GM12878 (cell line): ENCODE measurements around the gene RASL11A.

Experiments
- CBX5 ChIP-seq: sonication (generic); IDR thresholded peaks from 2 replicates; pipeline ENCODE4 v1.6.1; 2016; ENCODE audit warnings: low read depth, moderate library complexity, mild to moderate bottlenecking, inconsistent platforms
- CHD2 ChIP-seq: IDR thresholded peaks from 2 replicates; pipeline ENCODE4 v1.6.1; 2011; ENCODE audit warnings: low read depth, low read length, improper control_type of control experiment, borderline replicate concordance
- CREB1 ChIP-seq: IDR thresholded peaks from 2 replicates; pipeline ENCODE4 v1.6.1; 2012; ENCODE audit warnings: low read depth, mild to moderate bottlenecking, inconsistent platforms
- EP300 ChIP-seq, 2 experiments: fragments of 150-350 bp in 1 of 2; IDR thresholded peaks; 2 replicates each; pipeline ENCODE4 v1.6.1; 2011 to 2012; ENCODE audit warnings: low read depth in 2 of 2, low read length in 2 of 2, borderline replicate concordance in 1 of 2, improper control_type of control experiment in 1 of 2, inconsistent platforms in 1 of 2; ENCODE audit not compliant: control insufficient read depth in 1 of 2
- GABPA ChIP-seq: IDR thresholded peaks from 2 replicates; pipeline ENCODE4 v1.6.1; 2014; ENCODE audit warnings: antibody characterized with exemption, low read depth, mild to moderate bottlenecking, inconsistent platforms
- POLR2A ChIP-seq: IDR thresholded peaks from 2 replicates; pipeline ENCODE4 v1.6.1; 2011; ENCODE audit warnings: low read depth, mild to moderate bottlenecking, low read length
- STAT3 ChIP-seq: IDR thresholded peaks from 2 replicates; pipeline ENCODE4 v1.6.1; 2011; ENCODE audit warnings: low read depth, low read length, improper control_type of control experiment
- TARDBP ChIP-seq: IDR thresholded peaks from 2 replicates; pipeline ENCODE4 v1.6.1; 2016; ENCODE audit warnings: borderline replicate concordance
- TCF3 ChIP-seq: IDR thresholded peaks from 2 replicates; pipeline ENCODE4 v1.6.1; 2012; ENCODE audit warnings: low read depth, mild to moderate bottlenecking, low read length, borderline replicate concordance; ENCODE audit not compliant: insufficient read depth
- TF ChIP-seq, protein P1 (sequence below): IDR thresholded peaks from 2 replicates; pipeline ENCODE4 v1.6.1; 2012; ENCODE audit warnings: low read length, inconsistent platforms
- TF ChIP-seq, protein P2 (sequence below), 3 experiments: IDR thresholded peaks in 2 of 3; conservative IDR thresholded peaks in 1 of 3; 2 replicates each; pipeline ENCODE4 v1.5.1; 2011; ENCODE audit warnings: low read depth in 3 of 3, low read length in 3 of 3, mild to moderate bottlenecking in 3 of 3, control low read depth in 2 of 3, moderate library complexity in 2 of 3, inconsistent platforms in 1 of 3, mixed read lengths in 1 of 3; ENCODE audit not compliant: control insufficient read depth in 2 of 3, insufficient read depth in 1 of 3; ENCODE audit errors: extremely low read depth in 1 of 3
- TF ChIP-seq, protein P3 (sequence below): fragments of 450-650 bp; IDR thresholded peaks from 2 replicates; pipeline ENCODE4 v1.6.1; 2017; ENCODE audit warnings: mild to moderate bottlenecking
- TF ChIP-seq, protein P4 (sequence below): IDR thresholded peaks from 2 replicates; pipeline ENCODE4 v1.6.1; 2011; ENCODE audit warnings: mild to moderate bottlenecking, low read depth, low read length, moderate library complexity; ENCODE audit not compliant: insufficient replicate concordance

DNA sequence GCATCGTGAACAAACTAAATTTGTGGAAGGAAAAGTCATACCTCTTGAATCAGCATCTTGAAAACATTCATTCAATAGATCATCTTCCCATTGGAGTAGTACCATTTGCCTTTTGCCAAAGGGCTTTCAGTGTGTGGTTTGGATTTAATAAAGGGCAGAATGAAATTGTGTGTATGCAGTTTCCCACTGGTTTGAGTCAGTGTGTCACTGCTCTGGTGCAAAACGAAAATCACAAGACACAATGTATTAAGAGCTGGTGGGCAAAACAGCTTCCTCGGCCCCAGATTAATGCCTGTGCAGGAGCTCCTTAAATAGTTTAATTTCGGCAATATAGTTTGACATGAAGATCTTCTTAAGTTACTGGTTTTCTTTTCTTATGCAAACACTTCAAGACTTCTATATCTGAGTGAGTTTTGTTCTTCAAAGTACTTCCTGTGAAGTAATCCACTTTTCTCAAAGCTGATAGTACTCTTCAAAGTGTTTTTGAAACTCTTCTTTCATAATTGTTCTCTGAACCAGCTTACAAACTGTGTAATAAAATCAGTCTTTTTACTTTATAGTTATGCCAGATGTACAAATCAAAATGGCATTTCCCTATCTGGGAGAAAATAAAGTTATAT, 32.1 kb downstream of the RASL11A start:
- TF ChIP-seq EP300 (IDR thresholded peaks at IDR 0.05; ENCODE audit: borderline replicate concordance in 1 of 2, control insufficient read depth in 1 of 2, low read depth in 2 of 2, low read length in 2 of 2) (no peak), GABPA (no peak), CREB1 (no peak), TCF3 (no peak), TARDBP (no peak), CHD2 (no peak), STAT3 (no peak), POLR2A (no peak), CBX5 (no peak)
- TF ChIP-seq, protein P1, sequence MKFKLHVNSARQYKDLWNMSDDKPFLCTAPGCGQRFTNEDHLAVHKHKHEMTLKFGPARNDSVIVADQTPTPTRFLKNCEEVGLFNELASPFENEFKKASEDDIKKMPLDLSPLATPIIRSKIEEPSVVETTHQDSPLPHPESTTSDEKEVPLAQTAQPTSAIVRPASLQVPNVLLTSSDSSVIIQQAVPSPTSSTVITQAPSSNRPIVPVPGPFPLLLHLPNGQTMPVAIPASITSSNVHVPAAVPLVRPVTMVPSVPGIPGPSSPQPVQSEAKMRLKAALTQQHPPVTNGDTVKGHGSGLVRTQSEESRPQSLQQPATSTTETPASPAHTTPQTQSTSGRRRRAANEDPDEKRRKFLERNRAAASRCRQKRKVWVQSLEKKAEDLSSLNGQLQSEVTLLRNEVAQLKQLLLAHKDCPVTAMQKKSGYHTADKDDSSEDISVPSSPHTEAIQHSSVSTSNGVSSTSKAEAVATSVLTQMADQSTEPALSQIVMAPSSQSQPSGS: no peak
- TF ChIP-seq, protein P2, sequence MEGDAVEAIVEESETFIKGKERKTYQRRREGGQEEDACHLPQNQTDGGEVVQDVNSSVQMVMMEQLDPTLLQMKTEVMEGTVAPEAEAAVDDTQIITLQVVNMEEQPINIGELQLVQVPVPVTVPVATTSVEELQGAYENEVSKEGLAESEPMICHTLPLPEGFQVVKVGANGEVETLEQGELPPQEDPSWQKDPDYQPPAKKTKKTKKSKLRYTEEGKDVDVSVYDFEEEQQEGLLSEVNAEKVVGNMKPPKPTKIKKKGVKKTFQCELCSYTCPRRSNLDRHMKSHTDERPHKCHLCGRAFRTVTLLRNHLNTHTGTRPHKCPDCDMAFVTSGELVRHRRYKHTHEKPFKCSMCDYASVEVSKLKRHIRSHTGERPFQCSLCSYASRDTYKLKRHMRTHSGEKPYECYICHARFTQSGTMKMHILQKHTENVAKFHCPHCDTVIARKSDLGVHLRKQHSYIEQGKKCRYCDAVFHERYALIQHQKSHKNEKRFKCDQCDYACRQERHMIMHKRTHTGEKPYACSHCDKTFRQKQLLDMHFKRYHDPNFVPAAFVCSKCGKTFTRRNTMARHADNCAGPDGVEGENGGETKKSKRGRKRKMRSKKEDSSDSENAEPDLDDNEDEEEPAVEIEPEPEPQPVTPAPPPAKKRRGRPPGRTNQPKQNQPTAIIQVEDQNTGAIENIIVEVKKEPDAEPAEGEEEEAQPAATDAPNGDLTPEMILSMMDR (IDR thresholded peaks at IDR 0.05 in 2 of 3, conservative IDR thresholded peaks at IDR 0.05 in 1 of 3; ENCODE audit: control insufficient read depth in 2 of 3, extremely low read depth in 1 of 3, insufficient read depth in 1 of 3, low read depth in 3 of 3, low read length in 3 of 3): no peak
- TF ChIP-seq, protein P3, sequence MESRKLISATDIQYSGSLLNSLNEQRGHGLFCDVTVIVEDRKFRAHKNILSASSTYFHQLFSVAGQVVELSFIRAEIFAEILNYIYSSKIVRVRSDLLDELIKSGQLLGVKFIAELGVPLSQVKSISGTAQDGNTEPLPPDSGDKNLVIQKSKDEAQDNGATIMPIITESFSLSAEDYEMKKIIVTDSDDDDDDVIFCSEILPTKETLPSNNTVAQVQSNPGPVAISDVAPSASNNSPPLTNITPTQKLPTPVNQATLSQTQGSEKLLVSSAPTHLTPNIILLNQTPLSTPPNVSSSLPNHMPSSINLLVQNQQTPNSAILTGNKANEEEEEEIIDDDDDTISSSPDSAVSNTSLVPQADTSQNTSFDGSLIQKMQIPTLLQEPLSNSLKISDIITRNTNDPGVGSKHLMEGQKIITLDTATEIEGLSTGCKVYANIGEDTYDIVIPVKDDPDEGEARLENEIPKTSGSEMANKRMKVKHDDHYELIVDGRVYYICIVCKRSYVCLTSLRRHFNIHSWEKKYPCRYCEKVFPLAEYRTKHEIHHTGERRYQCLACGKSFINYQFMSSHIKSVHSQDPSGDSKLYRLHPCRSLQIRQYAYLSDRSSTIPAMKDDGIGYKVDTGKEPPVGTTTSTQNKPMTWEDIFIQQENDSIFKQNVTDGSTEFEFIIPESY: no peak
- TF ChIP-seq, protein P4, sequence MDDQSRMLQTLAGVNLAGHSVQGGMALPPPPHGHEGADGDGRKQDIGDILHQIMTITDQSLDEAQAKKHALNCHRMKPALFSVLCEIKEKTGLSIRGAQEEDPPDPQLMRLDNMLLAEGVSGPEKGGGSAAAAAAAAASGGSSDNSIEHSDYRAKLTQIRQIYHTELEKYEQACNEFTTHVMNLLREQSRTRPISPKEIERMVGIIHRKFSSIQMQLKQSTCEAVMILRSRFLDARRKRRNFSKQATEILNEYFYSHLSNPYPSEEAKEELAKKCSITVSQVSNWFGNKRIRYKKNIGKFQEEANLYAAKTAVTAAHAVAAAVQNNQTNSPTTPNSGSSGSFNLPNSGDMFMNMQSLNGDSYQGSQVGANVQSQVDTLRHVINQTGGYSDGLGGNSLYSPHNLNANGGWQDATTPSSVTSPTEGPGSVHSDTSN: no peak
